HG03442 (cell line): Measurements from ENCODE around the gene PSMD14.
A peak's percentile ranks its signal among the peaks of the same experiment; 100 is the strongest.
"Not testable (repeated sequence)": the region's sequence is repeated elsewhere in the genome, so short reads cannot be mapped to it uniquely, and the experiment has no call there.

Source experiments
- ATAC-seq: cut with Tn5 transposase; IDR thresholded peaks from one replicate; pipeline ENCODE4 v1.9.1; 2021; ENCODE audit warnings: mild to moderate bottlenecking, moderate library complexity; ENCODE audit not compliant: unreplicated experiment

Gene PSMD14

GRCh38 chr2:161308178-161308955, at the start of gene PSMD14:
TSS of gene PSMD14 (plus strand) at chr2:161308425. CDS start at chr2:161318826, 10,401 bp downstream.
- ATAC-seq = peak; percentile 96

GRCh38 chr2:161265874-161266273, 42.4 kb upstream of the PSMD14 start:
- ATAC-seq = no peak

GRCh38 chr2:161269111-161269510, 39.1 kb upstream of the PSMD14 start:
- no peak for ATAC-seq

- peak; percentile 82 for ATAC-seq
These were observed 35.0 kb upstream of the PSMD14 start for GRCh38 chr2:161273038-161273760.

GRCh38 chr2:161278564-161279229, 29.5 kb upstream of the PSMD14 start:
- not testable (repeated sequence) for ATAC-seq

- not testable (repeated sequence) for ATAC-seq
These were observed 28.9 kb upstream of the PSMD14 start for GRCh38 chr2:161279230-161279815.

- not testable (repeated sequence) for ATAC-seq
These were observed 27.3 kb upstream of the PSMD14 start for GRCh38 chr2:161280906-161281323.

GRCh38 chr2:161281615-161282310, 26.5 kb upstream of the PSMD14 start:
- not testable (repeated sequence) for ATAC-seq

- not testable (repeated sequence) for ATAC-seq
These were observed 25.9 kb upstream of the PSMD14 start for GRCh38 chr2:161282311-161282644.

GRCh38 chr2:161283926-161284325, 24.3 kb upstream of the PSMD14 start:
- ATAC-seq = no peak

- ATAC-seq = no peak
These were observed 4.6 kb upstream of the PSMD14 start for GRCh38 chr2:161303535-161304050.

- no peak for ATAC-seq
These were observed 1.3 kb upstream of the PSMD14 start for GRCh38 chr2:161306919-161307318.

- no peak for ATAC-seq
These were observed 549 bp upstream of the PSMD14 start for GRCh38 chr2:161307676-161308075.

- no peak for ATAC-seq
These were observed 4.8 kb downstream of the PSMD14 start for GRCh38 chr2:161312996-161313395.

- ATAC-seq = no peak
These were observed 7.2 kb downstream of the PSMD14 start for GRCh38 chr2:161315380-161315779.

GRCh38 chr2:161316701-161317100, 8.5 kb downstream of the PSMD14 start:
- ATAC-seq = no peak

GRCh38 chr2:161321944-161322648, 13.9 kb downstream of the PSMD14 start:
- no peak for ATAC-seq

- no peak for ATAC-seq
These were observed 16.7 kb downstream of the PSMD14 start for GRCh38 chr2:161324876-161325275.

- ATAC-seq = no peak
These were observed 19.4 kb downstream of the PSMD14 start for GRCh38 chr2:161327582-161327981.
